Measurements from ENCODE around the gene SIRT1.
"Not testable (repeated sequence)": the region's sequence is repeated elsewhere in the genome, so short reads cannot be mapped to it uniquely, and the experiment has no call there.

Gene SIRT1

GRCh38 chr10:67884313-67884841, at the start of gene SIRT1:
Gene SIRT1 (plus strand): TSS chr10:67884656. CDS start chr10:67884722, 66 bp downstream.
- peak; percentile 78 to 89 (median 81) for DNase-seq (ENCODE audit: low read depth in 2 of 3, low spot score in 1 of 3)

- DNase-seq (ENCODE audit: low read depth in 2 of 3, low spot score in 1 of 3), result not testable (repeated sequence)
Observed at GRCh38 chr10:67835541-67836394, 48.7 kb upstream of the SIRT1 start.

DNA sequence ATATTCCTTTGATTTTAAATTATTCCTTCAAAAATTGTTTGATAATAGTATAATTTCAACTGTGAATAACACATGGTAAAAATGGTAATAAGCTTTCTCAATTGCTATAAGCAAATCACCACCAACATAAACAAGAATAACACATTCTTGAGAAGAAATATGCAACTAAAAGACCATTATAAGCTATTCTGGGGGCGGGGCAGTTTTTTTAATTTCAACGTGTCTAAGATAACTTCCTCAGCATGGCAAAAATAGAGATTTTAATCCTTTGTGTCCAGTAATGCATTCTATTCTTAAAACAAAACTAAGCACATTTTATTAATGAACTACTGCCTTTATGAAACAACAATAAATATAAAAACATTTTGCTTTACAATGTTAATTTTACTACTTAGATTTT, 48.0 kb upstream of the SIRT1 start:
- DNase-seq (ENCODE audit: low read depth in 2 of 3, low spot score in 1 of 3), result no peak

DNA sequence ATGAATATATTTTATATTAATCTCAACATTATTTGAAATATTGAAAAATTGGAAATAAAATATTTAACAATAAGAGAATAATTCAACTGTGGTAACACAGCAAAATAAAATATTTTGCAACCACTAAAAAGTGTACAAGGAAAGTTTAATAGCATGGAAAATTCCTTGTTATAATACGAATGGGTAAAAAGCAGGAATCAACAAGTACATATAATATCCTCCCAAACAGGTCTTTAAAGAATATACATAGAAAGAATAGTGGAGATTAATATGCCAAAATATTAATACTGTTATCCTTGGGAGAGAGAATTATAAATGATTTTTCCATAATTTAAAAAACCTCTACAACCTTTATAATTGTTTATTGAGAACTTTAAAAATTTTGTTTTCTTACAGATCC, 47.5 kb upstream of the SIRT1 start:
- DNase-seq (ENCODE audit: low read depth in 2 of 3, low spot score in 1 of 3), result no peak

GRCh38 chr10:67837541-67838314, 46.7 kb upstream of the SIRT1 start, which contains the start of gene DNAJC12:
Gene DNAJC12 (minus strand): TSS chr10:67838188. CDS start chr10:67838011, 177 bp downstream.
- no peak for DNase-seq (ENCODE audit: low read depth in 2 of 3, low spot score in 1 of 3)

GRCh38 chr10:67839511-67839910, 44.9 kb upstream of the SIRT1 start:
- not testable (repeated sequence) for DNase-seq (ENCODE audit: low read depth in 2 of 3, low spot score in 1 of 3)

DNA sequence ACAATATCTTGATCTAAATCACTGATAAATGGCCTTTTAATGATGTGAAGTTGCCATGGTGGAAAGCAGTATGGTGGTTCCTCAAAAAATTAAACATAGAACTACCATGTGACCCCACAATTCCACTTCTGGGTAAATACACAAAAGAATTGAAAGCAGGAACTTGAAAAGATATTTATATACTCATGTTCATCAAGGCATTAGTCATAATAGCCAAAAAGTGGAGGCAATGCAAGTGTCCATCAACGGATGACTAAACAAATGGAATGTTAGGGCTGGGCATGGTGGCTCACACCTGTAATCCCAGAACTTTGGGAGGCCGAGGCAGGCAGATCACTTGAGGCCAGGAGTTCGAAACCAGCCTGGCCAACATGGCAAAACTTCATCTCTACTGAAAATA, 44.5 kb upstream of the SIRT1 start:
- DNase-seq (ENCODE audit: low read depth in 2 of 3, low spot score in 1 of 3), result no peak

- DNase-seq (ENCODE audit: low read depth in 2 of 3, low spot score in 1 of 3), result no peak
Observed at GRCh38 chr10:67841737-67842136, 42.7 kb upstream of the SIRT1 start.

DNA sequence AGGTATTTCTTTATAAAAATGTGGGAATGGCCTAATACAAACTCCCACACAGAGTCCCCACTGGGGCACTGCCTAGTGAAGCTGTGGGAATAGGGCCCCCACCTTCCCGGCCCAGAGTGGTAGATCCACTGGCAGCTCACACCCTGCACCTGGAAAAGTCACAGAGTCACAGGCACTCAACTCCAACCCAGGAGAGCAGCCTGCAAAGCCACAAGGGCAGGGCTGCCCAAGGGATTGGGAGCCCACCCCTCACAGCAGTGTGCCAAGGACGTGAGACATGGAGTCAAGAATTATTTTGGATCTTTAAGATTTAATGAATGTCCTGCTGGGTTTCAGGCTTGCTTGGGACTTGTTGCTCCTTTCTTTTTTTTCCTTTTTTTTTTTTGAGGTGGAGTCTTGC, 41.2 kb upstream of the SIRT1 start:
- no peak for DNase-seq (ENCODE audit: low read depth in 2 of 3, low spot score in 1 of 3)

GRCh38 chr10:67849331-67850011, 35.0 kb upstream of the SIRT1 start:
- DNase-seq (ENCODE audit: low read depth in 2 of 3, low spot score in 1 of 3), result peak; percentile 86 to 95 (median 88)

- no peak for DNase-seq (ENCODE audit: low read depth in 2 of 3, low spot score in 1 of 3)
Observed at GRCh38 chr10:67851186-67851585, 33.3 kb upstream of the SIRT1 start.

DNA sequence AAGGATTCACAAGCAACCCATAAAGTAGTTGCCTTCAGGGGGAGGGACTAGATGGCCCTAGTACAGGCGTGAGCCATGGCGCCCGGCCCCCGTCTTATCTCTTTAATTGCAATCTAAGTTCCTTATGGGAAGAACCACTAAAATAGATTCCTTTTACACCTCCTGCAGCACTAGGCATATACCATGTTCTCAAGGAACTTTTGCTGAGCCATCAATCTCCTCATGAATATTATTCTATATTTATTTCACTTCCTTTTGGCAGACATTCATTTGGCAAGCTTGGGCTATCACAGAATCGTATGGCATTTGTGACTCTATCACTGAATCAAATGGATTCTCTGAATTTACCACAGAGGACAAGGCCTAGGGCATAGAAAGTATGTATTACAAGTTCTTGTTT, 31.7 kb upstream of the SIRT1 start:
- no peak for DNase-seq (ENCODE audit: low read depth in 2 of 3, low spot score in 1 of 3)

GRCh38 chr10:67853512-67853911, 30.9 kb upstream of the SIRT1 start:
- no peak for DNase-seq (ENCODE audit: low read depth in 2 of 3, low spot score in 1 of 3)

GRCh38 chr10:67858971-67859370, 25.5 kb upstream of the SIRT1 start:
- DNase-seq (ENCODE audit: low read depth in 2 of 3, low spot score in 1 of 3), result no peak

GRCh38 chr10:67861750-67862432, 22.6 kb upstream of the SIRT1 start:
- DNase-seq (ENCODE audit: low read depth in 2 of 3, low spot score in 1 of 3), result no peak

DNA sequence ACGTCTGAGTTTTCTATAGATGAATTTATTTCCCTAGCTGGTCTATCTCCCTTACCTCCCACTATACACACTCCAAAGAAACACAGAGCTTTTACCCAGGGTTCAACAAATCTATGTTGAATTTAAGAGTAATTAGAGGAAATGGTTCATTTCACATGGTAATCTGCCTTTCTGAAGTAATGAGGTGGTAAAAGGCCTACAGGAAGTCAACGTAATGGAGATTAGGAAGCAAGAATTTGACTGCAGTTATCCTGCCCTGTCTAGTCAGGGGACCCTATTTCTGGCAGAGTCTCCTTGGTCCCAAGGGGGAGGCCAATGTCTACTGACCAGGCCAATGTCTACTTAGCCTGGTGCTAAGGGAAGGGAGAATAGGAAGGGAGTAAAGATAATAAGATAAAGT, 21.4 kb upstream of the SIRT1 start:
- no peak for DNase-seq (ENCODE audit: low read depth in 2 of 3, low spot score in 1 of 3)

DNA sequence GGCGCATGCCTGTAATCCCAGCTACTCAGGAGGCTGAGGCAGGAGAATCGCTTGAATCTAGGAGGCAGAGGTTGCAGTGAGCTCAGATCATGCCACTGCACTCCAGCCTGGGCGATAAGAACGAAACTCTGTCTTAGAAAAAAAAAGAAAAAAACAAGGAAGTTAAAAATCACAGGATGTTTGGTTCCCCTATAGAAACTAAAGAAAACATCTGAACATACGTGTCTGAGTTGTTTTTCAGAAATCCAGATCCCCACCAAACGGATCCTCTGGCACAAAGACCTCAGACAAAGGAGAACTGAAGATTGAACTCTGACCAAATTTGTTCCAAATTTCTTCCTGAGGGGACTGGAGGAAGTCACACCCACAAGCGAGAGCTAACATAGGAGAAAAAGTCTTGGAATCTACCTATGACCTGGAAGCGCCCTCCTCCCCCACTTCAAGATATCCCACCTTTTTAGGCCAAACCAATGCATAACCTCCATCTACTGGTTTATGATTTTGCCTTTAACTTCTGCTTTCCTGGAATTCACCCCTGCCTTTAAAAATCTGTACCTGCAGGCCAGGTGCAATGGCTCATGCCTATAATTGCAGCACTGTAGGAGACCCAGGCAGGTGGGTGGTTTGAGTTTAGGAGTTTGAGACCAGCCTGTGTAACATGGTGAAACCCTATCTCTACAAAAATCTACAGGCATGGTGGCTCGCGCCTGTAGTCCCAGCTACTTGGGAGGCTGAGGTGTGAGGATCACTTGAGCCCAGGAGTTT, 19.7 kb upstream of the SIRT1 start:
- DNase-seq (ENCODE audit: low read depth in 2 of 3, low spot score in 1 of 3), result no peak

DNA sequence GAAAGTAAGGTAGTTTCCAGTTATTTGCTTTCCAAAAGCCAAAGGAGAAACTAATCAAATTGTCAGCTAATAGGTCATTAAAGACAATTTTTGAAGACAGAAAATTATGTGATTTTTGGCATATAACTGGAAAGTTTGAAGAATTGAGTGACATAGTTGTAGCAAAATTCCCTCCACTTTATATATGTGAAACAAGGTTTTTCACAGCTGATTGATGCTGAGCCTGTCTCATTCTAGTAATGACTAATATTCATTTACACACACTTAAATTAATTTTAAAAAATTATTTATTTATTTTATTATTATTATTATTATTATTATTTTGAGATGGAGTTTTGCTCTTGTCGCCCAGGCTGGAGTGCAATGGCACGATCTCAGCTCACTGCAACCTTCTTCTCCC, 16.3 kb upstream of the SIRT1 start:
- DNase-seq (ENCODE audit: low read depth in 2 of 3, low spot score in 1 of 3), result no peak

GRCh38 chr10:67869996-67870395, 14.5 kb upstream of the SIRT1 start:
- DNase-seq (ENCODE audit: low read depth in 2 of 3, low spot score in 1 of 3), result no peak
